Stimulated activated CD4-positive, alpha-beta T cell treated with anti-CD3 and anti-CD28 coated beads, Interleukin-2, amount 100 ng/mL, for 4 hours (primary cell): ENCODE results near the gene SIAE.
A peak's percentile ranks its signal among the peaks of the same experiment; 100 is the strongest.

Experiments used
- DNase-seq: peaks from one replicate; pipeline ENCODE4 v3.0.0-alpha.2; 2020; ENCODE audit warnings: low read depth

The SIAE gene, protein sequence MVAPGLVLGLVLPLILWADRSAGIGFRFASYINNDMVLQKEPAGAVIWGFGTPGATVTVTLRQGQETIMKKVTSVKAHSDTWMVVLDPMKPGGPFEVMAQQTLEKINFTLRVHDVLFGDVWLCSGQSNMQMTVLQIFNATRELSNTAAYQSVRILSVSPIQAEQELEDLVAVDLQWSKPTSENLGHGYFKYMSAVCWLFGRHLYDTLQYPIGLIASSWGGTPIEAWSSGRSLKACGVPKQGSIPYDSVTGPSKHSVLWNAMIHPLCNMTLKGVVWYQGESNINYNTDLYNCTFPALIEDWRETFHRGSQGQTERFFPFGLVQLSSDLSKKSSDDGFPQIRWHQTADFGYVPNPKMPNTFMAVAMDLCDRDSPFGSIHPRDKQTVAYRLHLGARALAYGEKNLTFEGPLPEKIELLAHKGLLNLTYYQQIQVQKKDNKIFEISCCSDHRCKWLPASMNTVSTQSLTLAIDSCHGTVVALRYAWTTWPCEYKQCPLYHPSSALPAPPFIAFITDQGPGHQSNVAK

GRCh38 chr11:124673333-124674167, at the start of gene SIAE, which contains the start of gene SPA17:
Gene SIAE (minus strand): TSS chr11:124673739. CDS start chr11:124673708, 31 bp downstream.
Gene SPA17 (plus strand): TSS chr11:124673904. CDS start chr11:124675265, 1,361 bp downstream.
- DNase-seq, result peak; percentile 74

DNA sequence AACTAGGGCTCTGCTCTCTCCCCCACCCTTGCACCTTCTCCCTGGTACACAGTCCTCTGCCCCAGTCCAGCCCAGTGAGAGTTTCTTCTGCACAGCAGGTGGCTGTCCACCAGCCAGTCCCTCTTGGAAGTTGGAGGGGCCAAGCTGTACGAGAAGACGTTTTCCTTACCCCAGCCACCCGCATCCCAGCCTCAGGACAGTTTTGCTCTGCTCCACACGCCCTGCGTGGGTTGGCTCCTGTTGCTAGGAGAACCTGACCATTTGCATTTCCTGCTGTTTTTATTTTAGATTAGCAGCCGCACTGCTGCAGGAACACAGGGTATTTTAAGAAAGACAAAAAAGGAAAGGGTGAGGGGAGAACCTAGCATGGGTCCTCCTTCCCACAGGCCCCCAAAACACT, 48.6 kb upstream of the SIAE start:
- no peak for DNase-seq

- no peak for DNase-seq
These were observed 46.0 kb upstream of the SIAE start for GRCh38 chr11:124719534-124719933.

GRCh38 chr11:124718801-124719200, 45.3 kb upstream of the SIAE start:
- no peak for DNase-seq

DNA sequence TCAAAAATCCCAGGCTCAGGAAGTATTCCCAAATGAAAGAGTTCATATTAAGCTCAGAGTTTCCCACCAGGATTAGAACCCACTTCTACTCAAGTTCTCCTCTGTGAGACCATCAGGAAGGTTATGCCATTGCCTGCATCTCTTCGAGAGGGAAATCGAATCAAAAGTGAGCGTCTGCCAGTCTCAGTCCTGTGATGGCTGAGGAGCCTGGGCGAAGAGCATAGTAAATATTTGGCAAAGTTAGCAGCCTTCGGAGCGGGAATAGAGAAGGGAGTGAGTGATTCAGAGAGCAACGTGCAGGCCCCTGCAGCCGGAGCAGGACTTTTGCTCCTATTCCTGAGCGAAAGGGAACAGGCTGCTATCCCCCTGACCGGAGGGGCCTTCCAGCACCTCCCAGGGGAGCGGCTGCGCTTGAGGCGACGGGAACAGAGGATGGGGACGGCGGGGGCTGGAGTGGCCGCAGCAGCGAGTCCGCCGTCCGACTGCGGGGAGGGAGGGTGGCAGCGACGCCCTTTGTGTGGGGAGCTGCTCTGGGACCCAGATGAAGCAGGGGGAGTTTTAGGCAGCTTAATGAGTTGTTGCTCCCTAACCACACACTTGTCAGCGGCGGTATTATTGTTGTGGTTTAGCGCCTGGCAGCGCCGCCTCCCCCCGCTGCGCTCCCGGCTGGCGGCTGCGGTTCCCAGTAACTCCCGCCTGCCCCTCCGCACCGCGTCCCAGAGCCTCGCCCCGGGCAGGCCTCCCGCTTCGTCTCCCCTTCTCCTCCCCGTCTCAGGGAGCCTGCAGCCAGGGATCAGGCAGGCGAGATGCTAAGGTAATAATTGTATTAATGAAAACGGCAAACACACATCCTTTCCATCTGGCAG, 44.5 kb upstream of the SIAE start:
- DNase-seq, result no peak

DNA sequence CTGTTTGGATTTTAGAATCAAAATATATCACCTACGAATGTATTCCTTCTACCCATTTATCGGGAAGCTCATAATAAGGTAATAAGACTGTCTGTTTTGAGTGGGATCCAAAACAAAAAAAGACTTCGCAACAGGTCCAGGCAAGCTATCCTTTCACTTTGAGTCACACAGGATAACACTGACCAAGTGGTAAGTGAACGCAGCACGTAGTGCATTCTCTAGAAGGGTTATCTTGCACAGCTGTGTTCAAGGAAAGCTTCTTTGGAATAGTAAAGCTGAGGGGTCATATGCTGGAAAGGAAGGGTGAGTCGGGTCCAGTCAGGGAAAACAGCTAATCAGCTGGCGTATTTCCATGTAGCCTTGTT, 43.9 kb upstream of the SIAE start:
- no peak for DNase-seq

DNA sequence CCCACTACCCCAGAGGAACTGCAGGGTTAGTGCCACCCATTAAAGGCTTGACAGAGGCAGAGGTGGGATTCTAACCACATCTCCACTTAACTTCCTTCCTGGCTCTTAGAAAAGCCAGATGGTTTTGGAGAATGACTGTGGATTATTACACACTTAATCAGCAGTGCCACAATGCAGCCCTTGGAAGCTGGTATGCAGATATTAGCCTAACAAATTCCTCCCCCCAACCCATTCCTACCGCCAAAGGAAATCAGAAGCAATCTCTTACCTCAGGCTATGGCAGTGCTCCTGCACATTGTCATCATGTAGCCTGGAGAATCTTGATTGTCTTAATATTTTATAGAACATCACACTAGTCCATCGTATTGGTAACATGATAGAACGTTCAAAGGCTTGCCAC, 43.1 kb upstream of the SIAE start:
- DNase-seq, result no peak

- no peak for DNase-seq
These were observed 38.9 kb upstream of the SIAE start for GRCh38 chr11:124712392-124712791.

DNA sequence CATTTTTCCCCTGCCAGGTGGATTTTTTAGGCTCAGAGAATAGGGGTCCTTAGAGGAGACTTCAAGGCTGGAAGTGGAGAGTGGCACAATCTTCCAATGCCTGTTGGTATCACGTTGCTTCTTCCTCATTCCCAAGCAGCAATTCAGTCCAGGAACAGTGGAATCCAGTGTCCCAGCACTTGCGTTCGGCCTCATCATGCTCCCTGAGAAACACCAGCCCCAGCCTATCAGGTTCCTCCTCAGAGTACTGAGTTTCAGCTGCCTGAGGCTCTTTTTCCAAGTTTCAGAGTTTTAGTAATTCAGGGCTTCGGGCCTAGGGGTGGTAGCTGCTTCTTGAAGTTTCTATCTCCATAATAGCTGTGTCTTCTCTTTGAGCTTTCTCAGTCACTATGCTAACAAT, 34.3 kb upstream of the SIAE start:
- DNase-seq, result no peak

DNA sequence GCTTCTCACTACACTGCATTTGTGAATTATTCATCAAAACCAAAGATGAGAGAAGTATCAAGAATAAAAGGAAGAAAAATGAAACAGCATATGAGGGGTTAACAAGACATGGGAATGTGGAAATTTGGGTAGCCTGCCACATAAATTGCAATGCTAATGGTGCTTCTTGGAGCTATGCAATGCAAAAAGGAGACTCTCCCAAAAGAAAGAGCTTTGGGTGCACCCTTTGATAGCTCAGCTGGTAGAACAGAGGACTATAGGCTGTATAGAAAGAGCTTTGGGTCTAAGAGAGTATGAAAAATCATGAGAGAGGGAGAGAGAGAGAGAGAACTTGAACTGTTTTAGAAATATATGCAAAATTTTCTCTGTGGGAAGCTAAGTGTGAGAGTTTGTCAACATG, 26.5 kb upstream of the SIAE start:
- no peak for DNase-seq

GRCh38 chr11:124699547-124699946, 26.0 kb upstream of the SIAE start:
- no peak for DNase-seq

DNA sequence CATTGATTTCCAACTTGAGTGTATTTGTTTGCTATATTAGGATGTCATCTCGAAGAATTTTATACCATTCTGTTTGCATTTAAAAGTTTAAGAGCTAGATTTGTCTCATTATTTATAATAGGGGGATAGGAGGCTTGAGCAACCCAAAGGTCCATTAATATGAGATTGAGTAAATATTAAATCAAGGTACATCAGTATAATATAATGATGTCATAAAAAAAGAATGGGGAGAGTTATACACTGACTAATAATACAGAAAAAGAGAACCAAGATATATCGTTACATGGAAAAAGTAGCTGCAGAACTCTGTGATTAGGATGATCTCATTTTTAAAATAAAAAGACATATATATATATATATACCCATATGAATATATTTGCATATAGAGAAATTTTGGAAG, 19.6 kb upstream of the SIAE start:
- DNase-seq, result no peak

- DNase-seq, result no peak
These were observed 8.9 kb upstream of the SIAE start for GRCh38 chr11:124682443-124682842.

DNA sequence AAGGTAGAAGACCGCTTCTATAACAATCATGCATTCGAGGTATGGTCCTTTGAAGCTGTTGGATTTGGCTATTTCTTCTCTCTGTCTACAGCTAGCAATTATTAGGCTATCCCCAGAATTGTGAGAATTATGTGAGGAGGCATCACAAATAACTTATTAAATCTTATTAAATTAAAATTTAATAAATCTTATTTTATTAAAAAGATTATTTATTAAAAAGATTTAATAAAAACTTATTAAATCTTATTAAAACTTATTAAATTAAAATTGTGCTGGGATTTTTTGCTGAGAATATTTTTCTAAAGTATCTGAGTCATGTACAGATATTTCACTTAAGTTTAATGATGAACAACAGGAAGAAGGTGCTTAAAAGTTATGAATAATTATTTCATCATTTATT, 7.9 kb upstream of the SIAE start:
- DNase-seq, result no peak

DNA sequence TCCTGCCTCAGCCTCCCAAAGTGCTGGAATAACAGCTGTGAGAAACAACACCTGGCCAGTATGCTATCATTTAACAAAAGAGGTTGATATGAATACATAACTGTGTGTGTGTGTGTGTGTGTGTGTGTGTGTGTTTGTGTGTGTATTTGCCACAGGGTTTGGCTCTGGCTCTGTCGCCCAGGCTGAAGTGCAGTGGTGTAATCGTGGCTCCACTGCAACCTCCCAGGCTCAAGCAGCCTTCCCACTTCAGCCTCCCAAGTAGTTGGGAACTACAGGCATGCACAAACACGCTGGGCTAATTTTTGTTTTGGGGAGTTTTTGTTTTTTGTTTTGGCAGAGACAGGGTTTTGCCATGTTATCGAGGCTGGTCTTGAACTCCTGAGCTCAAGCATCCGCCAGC, 4.9 kb upstream of the SIAE start:
- no peak for DNase-seq

DNA sequence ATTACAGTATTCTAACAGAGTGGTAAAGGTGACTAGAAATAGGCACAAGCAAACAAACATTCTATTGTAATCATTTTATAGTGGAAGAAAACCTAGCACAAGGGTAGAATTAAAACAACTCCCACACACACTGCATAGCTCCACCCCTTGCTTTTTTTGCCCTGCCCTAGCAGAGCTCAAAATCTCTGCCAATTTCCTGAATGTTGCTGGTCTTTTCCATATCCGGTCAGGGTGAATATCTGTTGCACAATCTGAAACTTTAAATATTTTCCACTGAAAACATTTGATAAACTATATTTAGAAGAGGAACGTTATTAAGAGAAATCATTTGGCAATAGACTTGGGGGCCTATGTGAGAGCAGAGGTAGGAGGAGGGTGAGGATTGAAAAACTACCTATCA, 2.8 kb upstream of the SIAE start:
- no peak for DNase-seq

- DNase-seq, result no peak
These were observed 1.0 kb upstream of the SIAE start for GRCh38 chr11:124674571-124674970.

DNA sequence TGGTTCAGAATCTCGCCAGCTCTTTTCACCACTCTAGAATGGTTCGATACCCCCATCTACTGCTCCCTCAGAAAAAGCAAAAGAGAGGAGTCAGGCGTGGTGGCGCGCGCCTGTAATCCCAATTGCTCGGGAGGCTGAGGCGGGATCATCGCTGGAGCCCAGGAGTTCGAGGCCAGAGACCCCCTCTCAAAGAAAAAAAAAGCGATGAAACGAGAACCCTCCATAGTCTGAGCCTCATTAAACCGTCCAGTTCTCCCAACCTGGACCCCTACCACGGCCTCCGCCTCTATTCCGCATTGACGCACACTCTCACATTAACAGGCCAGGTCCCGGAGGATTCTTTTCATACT, 604 bp upstream of the SIAE start:
- DNase-seq, result no peak

DNA sequence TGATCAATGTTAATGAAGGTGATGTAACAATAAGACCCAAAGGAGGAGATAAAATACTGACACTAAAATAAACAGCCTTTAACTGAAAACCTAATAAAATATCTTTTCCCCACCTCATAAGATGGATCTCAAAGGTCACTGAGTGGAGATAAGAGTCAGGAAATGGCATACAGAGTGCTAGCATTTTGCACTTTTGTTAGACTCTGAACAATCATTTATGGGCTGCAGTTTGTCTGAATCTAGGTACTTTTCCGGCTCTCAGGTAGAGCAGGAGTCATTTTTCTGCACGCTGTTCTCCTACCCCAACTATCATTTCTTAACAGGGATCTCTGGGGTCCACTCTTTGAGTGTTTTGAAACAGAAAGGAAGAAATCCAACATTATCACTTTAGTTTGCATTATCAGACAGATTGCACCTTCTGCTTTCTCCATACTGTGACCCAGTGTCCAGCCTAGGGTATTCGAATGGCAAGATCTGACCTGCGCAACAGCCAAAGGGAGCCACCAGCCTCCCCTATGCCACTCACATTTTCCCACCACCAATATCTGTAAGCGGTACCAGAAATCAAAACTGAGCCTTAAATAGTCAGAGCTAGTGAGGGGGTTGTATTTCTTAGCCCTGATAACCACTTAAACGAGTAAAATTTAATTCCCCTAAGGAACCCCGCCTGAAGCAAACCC, 863 bp downstream of the SIAE start:
- DNase-seq, result no peak

GRCh38 chr11:124670732-124671131, 2.8 kb downstream of the SIAE start:
- DNase-seq, result peak; percentile 19

DNA sequence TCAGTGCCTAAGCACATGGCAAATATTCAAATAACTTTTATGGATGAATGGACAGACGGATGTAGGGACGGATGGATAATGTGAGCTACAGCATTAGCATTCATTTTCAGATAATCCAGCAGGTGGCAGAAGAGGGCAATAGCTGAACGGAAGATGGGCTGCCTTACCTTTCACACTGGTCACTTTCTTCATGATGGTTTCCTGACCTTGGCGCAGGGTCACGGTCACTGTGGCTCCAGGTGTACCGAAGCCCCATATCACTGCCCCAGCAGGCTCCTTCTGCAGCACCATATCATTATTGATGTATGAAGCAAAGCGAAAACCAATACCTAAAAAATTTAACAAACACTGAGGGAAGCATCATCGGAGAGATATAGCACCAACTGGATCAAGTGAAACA, 4.3 kb downstream of the SIAE start:
- DNase-seq, result peak; percentile 32

DNA sequence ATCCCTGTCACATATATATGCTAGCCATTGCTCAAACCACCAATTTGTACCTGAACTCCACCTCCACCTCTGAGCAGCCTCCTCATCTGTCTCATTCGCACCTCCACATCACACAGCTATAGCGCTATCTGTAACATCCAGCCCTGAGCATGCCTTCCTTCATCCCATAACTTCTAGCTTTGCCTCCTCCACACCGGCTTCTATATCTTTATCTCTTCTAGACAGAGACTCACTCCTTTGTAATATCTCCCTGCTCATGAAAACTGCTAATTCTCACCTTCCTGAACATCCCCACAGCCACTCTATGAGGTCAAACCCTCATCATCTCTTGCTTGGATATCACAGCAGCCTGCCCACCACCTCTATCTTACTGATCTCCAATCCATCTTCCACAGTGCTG, 5.9 kb downstream of the SIAE start:
- no peak for DNase-seq
